Medulla oblongata (tissue), 1 donor: ENCODE results near the gene RPTOR.

Experiments
- DNase-seq: peaks from one replicate; pipeline ENCODE4 v3.0.0-alpha.2; 2015; ENCODE audit errors: extremely low spot score

Gene RPTOR

GRCh38 chr17:80643326-80644099 lies 98.9 kb downstream of the RPTOR start:
- DNase-seq = no peak

- no peak for DNase-seq
These were observed 99.9 kb downstream of the RPTOR start for GRCh38 chr17:80644536-80644935.

GRCh38 chr17:80645706-80646325 lies 101.2 kb downstream of the RPTOR start:
- DNase-seq = no peak

- no peak for DNase-seq
These were observed 101.7 kb downstream of the RPTOR start for GRCh38 chr17:80646328-80646727.

- DNase-seq = no peak
These were observed 103.1 kb downstream of the RPTOR start for GRCh38 chr17:80647746-80648145.

- DNase-seq = no peak
These were observed 104.6 kb downstream of the RPTOR start for GRCh38 chr17:80649200-80649644.

GRCh38 chr17:80649672-80650330 lies 105.2 kb downstream of the RPTOR start:
- DNase-seq = peak; percentile 38

GRCh38 chr17:80650331-80650672 lies 105.7 kb downstream of the RPTOR start:
- no peak for DNase-seq

GRCh38 chr17:80650751-80651518 lies 106.3 kb downstream of the RPTOR start:
- no peak for DNase-seq

GRCh38 chr17:80652756-80653330 lies 108.2 kb downstream of the RPTOR start:
- DNase-seq = no peak

GRCh38 chr17:80653856-80654255 lies 109.2 kb downstream of the RPTOR start:
- DNase-seq = no peak

- no peak for DNase-seq
These were observed 111.0 kb downstream of the RPTOR start for GRCh38 chr17:80655608-80656007.

- peak; percentile 37 for DNase-seq
These were observed 112.0 kb downstream of the RPTOR start for GRCh38 chr17:80656590-80656989.

GRCh38 chr17:80657561-80657960 lies 112.9 kb downstream of the RPTOR start:
- DNase-seq = no peak

GRCh38 chr17:80658821-80659220 lies 114.2 kb downstream of the RPTOR start:
- no peak for DNase-seq

GRCh38 chr17:80659651-80660050 lies 115.0 kb downstream of the RPTOR start:
- DNase-seq = no peak

GRCh38 chr17:80660527-80661198 lies 116.0 kb downstream of the RPTOR start:
- no peak for DNase-seq

- DNase-seq = no peak
These were observed 117.9 kb downstream of the RPTOR start for GRCh38 chr17:80662557-80662956.

GRCh38 chr17:80663781-80664206 lies 119.2 kb downstream of the RPTOR start:
- DNase-seq = no peak

GRCh38 chr17:80664217-80664790 lies 119.7 kb downstream of the RPTOR start:
- peak; percentile 21 for DNase-seq

- no peak for DNase-seq
These were observed 121.2 kb downstream of the RPTOR start for GRCh38 chr17:80665792-80666191.
